ENCODE measurements around the gene KCNK5.

- TF ChIP-seq POLR2A (IDR thresholded peaks at IDR 0.05; ENCODE audit: low read length): no peak
- no peak for TF ChIP-seq GATA1 (IDR thresholded peaks at IDR 0.05; ENCODE audit: low read depth, low read length)
Observed at GRCh38 chr6:39266782-39267355, 37.6 kb upstream of the KCNK5 start.

Measured in erythroblast (primary cell).